HG03342 (cell line): ENCODE data around the gene ANK2.
A peak's percentile ranks its signal among the peaks of the same experiment; 100 is the strongest.

Experiments used
- ATAC-seq: cut with Tn5 transposase; IDR thresholded peaks from one replicate; pipeline ENCODE4 v1.9.1; 2021; ENCODE audit warnings: mild to moderate bottlenecking, moderate library complexity; ENCODE audit not compliant: unreplicated experiment

The ANK2 gene

GRCh38 chr4:113325876-113326615 lies 276.6 kb downstream of the ANK2 start:
- ATAC-seq, result no peak

- ATAC-seq, result no peak
Measured at GRCh38 chr4:113327494-113327893, 278.0 kb downstream of the ANK2 start.

- ATAC-seq, result peak; percentile 48
Measured at GRCh38 chr4:113328514-113328913, 279.1 kb downstream of the ANK2 start.

GRCh38 chr4:113330200-113330599 lies 280.7 kb downstream of the ANK2 start:
- ATAC-seq, result no peak

GRCh38 chr4:113331811-113332210 lies 282.4 kb downstream of the ANK2 start:
- no peak for ATAC-seq

- no peak for ATAC-seq
Measured at GRCh38 chr4:113332701-113333100, 283.2 kb downstream of the ANK2 start.

- ATAC-seq, result no peak
Measured at GRCh38 chr4:113335746-113336145, 286.3 kb downstream of the ANK2 start.

- no peak for ATAC-seq
Measured at GRCh38 chr4:113336556-113336955, 287.1 kb downstream of the ANK2 start.

GRCh38 chr4:113339430-113339813 lies 290.0 kb downstream of the ANK2 start:
- no peak for ATAC-seq

GRCh38 chr4:113344100-113344499 lies 294.6 kb downstream of the ANK2 start:
- no peak for ATAC-seq

- no peak for ATAC-seq
Measured at GRCh38 chr4:113347245-113347644, 297.8 kb downstream of the ANK2 start.

GRCh38 chr4:113349430-113349829 lies 300.0 kb downstream of the ANK2 start:
- peak; percentile 85 for ATAC-seq

- no peak for ATAC-seq
Measured at GRCh38 chr4:113350576-113350975, 301.1 kb downstream of the ANK2 start.

GRCh38 chr4:113355550-113356371 lies 306.3 kb downstream of the ANK2 start:
- ATAC-seq, result peak; percentile 98

GRCh38 chr4:113356453-113356852 lies 307.0 kb downstream of the ANK2 start:
- no peak for ATAC-seq

GRCh38 chr4:113358784-113359183 lies 309.3 kb downstream of the ANK2 start:
- ATAC-seq, result no peak

- no peak for ATAC-seq
Measured at GRCh38 chr4:113365377-113365776, 315.9 kb downstream of the ANK2 start.

GRCh38 chr4:113368056-113368455 lies 318.6 kb downstream of the ANK2 start:
- no peak for ATAC-seq

GRCh38 chr4:113371111-113371510 lies 321.7 kb downstream of the ANK2 start:
- ATAC-seq, result no peak

- no peak for ATAC-seq
Measured at GRCh38 chr4:113375964-113376666, 326.7 kb downstream of the ANK2 start.

- no peak for ATAC-seq
Measured at GRCh38 chr4:113378836-113379235, 329.4 kb downstream of the ANK2 start.

- no peak for ATAC-seq
Measured at GRCh38 chr4:113382704-113383103, 333.3 kb downstream of the ANK2 start.
